ENCODE measurements around the gene MORN1. TPM values are rescaled to one million over a fixed set of nuclear protein-coding genes. Genes with fewer than 3 reads are reported as not detected.

Gene MORN1
- total and polyA plus RNA-seq, 4 donors = 2.3 to 6.9 (median 3.6) TPM

DNA sequence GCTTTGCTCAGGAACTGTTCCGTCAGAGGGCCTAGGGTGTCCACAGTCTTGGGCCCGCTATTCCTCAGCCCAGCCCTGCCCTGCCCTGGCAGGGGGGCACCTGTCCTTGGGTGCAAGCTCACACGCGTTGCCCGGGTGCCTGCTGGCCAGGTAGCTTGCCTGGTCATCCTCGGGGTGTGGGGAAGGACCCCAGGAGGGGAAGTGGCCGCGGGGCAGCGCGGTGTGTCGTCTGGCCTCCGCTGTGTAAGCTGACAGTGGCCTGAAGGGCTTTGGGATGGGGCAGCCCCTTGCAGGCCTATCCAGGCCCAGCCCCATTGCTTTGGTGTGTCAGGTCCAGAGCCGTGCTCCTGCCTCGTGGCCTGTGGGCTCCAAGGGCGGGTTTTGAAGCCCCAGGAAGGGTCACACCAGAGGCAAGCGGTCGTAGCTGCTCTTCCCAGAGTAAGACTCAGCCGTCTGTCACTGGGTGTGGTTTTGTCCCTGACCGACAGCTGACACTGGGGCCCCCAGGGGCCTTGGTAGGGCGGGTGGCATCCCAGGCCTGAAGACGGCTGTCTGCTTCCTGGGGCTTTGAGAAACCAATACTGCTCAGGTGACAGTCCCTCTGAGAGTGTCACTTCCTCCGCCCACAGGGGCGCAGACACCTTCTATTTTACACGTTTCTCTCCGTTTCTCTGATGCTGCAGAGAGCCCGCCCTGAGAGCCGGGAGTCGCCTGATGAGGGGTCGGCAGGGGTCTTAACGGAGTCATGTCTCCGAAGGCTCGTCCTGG, 91.2 kb downstream of the MORN1 start:
- TF ChIP-seq, protein P1, sequence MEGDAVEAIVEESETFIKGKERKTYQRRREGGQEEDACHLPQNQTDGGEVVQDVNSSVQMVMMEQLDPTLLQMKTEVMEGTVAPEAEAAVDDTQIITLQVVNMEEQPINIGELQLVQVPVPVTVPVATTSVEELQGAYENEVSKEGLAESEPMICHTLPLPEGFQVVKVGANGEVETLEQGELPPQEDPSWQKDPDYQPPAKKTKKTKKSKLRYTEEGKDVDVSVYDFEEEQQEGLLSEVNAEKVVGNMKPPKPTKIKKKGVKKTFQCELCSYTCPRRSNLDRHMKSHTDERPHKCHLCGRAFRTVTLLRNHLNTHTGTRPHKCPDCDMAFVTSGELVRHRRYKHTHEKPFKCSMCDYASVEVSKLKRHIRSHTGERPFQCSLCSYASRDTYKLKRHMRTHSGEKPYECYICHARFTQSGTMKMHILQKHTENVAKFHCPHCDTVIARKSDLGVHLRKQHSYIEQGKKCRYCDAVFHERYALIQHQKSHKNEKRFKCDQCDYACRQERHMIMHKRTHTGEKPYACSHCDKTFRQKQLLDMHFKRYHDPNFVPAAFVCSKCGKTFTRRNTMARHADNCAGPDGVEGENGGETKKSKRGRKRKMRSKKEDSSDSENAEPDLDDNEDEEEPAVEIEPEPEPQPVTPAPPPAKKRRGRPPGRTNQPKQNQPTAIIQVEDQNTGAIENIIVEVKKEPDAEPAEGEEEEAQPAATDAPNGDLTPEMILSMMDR (IDR thresholded peaks at IDR 0.05; ENCODE audit: low read depth, low read length, missing input control) = no peak
- TF ChIP-seq, protein P2, sequence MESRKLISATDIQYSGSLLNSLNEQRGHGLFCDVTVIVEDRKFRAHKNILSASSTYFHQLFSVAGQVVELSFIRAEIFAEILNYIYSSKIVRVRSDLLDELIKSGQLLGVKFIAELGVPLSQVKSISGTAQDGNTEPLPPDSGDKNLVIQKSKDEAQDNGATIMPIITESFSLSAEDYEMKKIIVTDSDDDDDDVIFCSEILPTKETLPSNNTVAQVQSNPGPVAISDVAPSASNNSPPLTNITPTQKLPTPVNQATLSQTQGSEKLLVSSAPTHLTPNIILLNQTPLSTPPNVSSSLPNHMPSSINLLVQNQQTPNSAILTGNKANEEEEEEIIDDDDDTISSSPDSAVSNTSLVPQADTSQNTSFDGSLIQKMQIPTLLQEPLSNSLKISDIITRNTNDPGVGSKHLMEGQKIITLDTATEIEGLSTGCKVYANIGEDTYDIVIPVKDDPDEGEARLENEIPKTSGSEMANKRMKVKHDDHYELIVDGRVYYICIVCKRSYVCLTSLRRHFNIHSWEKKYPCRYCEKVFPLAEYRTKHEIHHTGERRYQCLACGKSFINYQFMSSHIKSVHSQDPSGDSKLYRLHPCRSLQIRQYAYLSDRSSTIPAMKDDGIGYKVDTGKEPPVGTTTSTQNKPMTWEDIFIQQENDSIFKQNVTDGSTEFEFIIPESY (IDR thresholded peaks at IDR 0.05) = no peak
- TF ChIP-seq EGR1 (IDR thresholded peaks at IDR 0.05; ENCODE audit: low read depth in 2 of 2) (no peak), RXRA (IDR thresholded peaks at IDR 0.05) (no peak), HNF4G (IDR thresholded peaks at IDR 0.05) (no peak), TAF1 (conservative IDR thresholded peaks at IDR 0.05) (no peak), YY1 (IDR thresholded peaks at IDR 0.05) (no peak), FOXA1 (IDR thresholded peaks at IDR 0.05) (no peak), SP1 (IDR thresholded peaks at IDR 0.05) (no peak), GABPA (IDR thresholded peaks at IDR 0.05 in 1 of 2, conservative IDR thresholded peaks at IDR 0.05 in 1 of 2) (no peak), JUND (IDR thresholded peaks at IDR 0.05) (no peak), RAD21 (IDR thresholded peaks at IDR 0.05) (no peak)
- TF ChIP-seq, protein P3, sequence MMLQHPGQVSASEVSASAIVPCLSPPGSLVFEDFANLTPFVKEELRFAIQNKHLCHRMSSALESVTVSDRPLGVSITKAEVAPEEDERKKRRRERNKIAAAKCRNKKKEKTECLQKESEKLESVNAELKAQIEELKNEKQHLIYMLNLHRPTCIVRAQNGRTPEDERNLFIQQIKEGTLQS (IDR thresholded peaks at IDR 0.05) = no peak
- TF ChIP-seq, protein P4, sequence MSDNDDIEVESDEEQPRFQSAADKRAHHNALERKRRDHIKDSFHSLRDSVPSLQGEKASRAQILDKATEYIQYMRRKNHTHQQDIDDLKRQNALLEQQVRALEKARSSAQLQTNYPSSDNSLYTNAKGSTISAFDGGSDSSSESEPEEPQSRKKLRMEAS (IDR thresholded peaks at IDR 0.05) = no peak
- peaks cover 9 to 48% (median 27%) of the 10 kb centered on the region in 4 donors for H3K4me1 ChIP-seq (ENCODE audit: control insufficient read depth in 4 of 4, insufficient read depth in 4 of 4, low read length in 3 of 4)
- H3K27ac ChIP-seq (ENCODE audit: low read depth in 1 of 2, low read length in 2 of 2) = peak overlapping the region; percentile 53 to 67
- no peaks in the 10 kb centered on the region for H3K9me3 ChIP-seq (ENCODE audit: control insufficient read depth in 4 of 4, low read length in 3 of 4)
- peaks cover 5 to 21% (median 13%) of the 10 kb centered on the region in 4 donors for H3K36me3 ChIP-seq (ENCODE audit: control insufficient read depth in 4 of 4, insufficient read depth in 3 of 4, low read depth in 1 of 4, low read length in 3 of 4)
- WGBS = 72% methylated on average over 32 of the region's 32 CpGs
- no peaks in the 10 kb centered on the region for H3K27me3 ChIP-seq (ENCODE audit: control insufficient read depth in 4 of 4, insufficient read depth in 4 of 4, low read length in 3 of 4)
- H3K4me3 ChIP-seq (ENCODE audit: low read depth in 1 of 3, low read length in 3 of 3) = peak overlapping the region in 1 of 3 donors; percentile 2
- H3K9ac ChIP-seq (ENCODE audit: low read depth in 1 of 2, low read length in 2 of 2) = no peak overlapping the region
- no peak for DNase-seq (ENCODE audit: low spot score)

DNA sequence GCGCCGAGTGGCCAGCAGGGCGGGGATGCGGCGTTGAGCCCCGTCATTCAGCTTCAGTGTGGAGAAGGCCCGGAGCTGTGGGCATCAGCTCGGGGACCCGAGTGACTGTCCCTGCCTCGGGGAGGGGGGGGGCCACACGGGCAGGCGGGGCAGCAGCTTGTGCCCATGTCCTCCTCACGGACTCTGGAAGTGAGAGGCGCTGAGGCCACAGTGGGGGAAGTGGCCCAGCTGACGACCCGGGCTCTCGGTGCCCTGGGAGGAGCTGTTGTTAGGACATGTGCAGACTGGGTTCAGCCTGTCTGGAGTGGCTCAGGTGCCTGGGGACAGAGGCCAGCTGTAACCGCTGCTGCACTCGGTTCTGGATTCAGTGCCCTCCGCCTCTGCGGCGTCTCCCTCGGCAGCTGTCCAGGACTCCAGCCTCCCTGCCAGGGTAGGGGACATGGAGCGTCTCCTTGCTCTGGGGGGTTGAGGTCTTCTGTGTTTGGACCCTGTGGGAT, 92.2 kb downstream of the MORN1 start:
- TF ChIP-seq JUND (IDR thresholded peaks at IDR 0.05) (no peak), SP1 (IDR thresholded peaks at IDR 0.05) (no peak), TAF1 (conservative IDR thresholded peaks at IDR 0.05) (no peak), HNF4A (conservative IDR thresholded peaks at IDR 0.05) (no peak), RAD21 (IDR thresholded peaks at IDR 0.05) (peak in 1 of 2 donors; percentile 11)
- no peaks in the 10 kb centered on the region for H3K27me3 ChIP-seq (ENCODE audit: control insufficient read depth in 4 of 4, insufficient read depth in 4 of 4, low read length in 3 of 4)
- DNase-seq (ENCODE audit: low spot score) = no peak
- no peak overlapping the region for H3K4me3 ChIP-seq (ENCODE audit: low read depth in 1 of 3, low read length in 3 of 3)
- H3K9me3 ChIP-seq (ENCODE audit: control insufficient read depth in 4 of 4, low read length in 3 of 4) = no peaks in the 10 kb centered on the region
- H3K36me3 ChIP-seq (ENCODE audit: control insufficient read depth in 4 of 4, insufficient read depth in 3 of 4, low read depth in 1 of 4, low read length in 3 of 4) = peaks cover 2 to 11% (median 6%) of the 10 kb centered on the region in 4 donors
- peaks cover 9 to 54% (median 27%) of the 10 kb centered on the region in 4 donors for H3K4me1 ChIP-seq (ENCODE audit: control insufficient read depth in 4 of 4, insufficient read depth in 4 of 4, low read length in 3 of 4)
- 62% methylated on average over 24 of the region's 24 CpGs for WGBS
- H3K27ac ChIP-seq (ENCODE audit: low read depth in 1 of 2, low read length in 2 of 2) = no peak overlapping the region
- no peak overlapping the region for H3K9ac ChIP-seq (ENCODE audit: low read depth in 1 of 2, low read length in 2 of 2)

Measured in liver (tissue), 9 donors.